A673 (cell line): Measurements from ENCODE around the gene CSTF1. TPM values are rescaled to one million over a fixed set of nuclear protein-coding genes. Genes with fewer than 3 reads are reported as not detected.

Experiments
- BruUV-seq: library from RNA; stranded (reverse); fragments of 400-500 nt; replicated peaks from 2 replicates; lab custom pipeline; 2021; lab: Mats Ljungman, UMichigan
- CTCF ChIA-PET: fragments of 300-600 bp; sonication (Branson Sonifier 250); formaldehyde crosslinking; loops from one replicate; lab custom pipeline; 2022; ENCODE audit warnings: antibody characterized with exemption; lab: Charles Lee
- POLR2A ChIA-PET: fragments of 300-600 bp; sonication (Branson Sonifier 250); formaldehyde crosslinking; loops from one replicate; lab custom pipeline; 2022; ENCODE audit warnings: antibody characterized with exemption; ENCODE audit not compliant: low non-redundant PET; lab: Charles Lee
- DNase-seq: peaks from one replicate; pipeline ENCODE4 v3.0.0-alpha.2; 2015; ENCODE audit warnings: low spot score
- H3K27ac ChIP-seq: fragments of 200-600 bp; sonication (generic); 2 replicates; pipeline ENCODE4 v1.5.1; 2016; ENCODE audit warnings: mixed run types, low read depth, mild to moderate bottlenecking, mixed read lengths, antibody characterized with exemption, low read length; ENCODE audit not compliant: poor library complexity, severe bottlenecking
- H3K27me3 ChIP-seq: fragments of 200-600 bp; sonication (generic); replicated peaks from 2 replicates; pipeline ENCODE4 v1.6.1; 2017; ENCODE audit warnings: mixed run types, low read depth, mild to moderate bottlenecking, mixed read lengths, antibody characterized with exemption, low read length; ENCODE audit not compliant: insufficient read depth, poor library complexity
- H3K36me3 ChIP-seq: fragments of 200-600 bp; sonication (generic); 2 replicates; pipeline ENCODE4 v1.6.1; 2016; ENCODE audit warnings: mixed run types, mild to moderate bottlenecking, mixed read lengths, antibody characterized with exemption, low read length; ENCODE audit not compliant: insufficient read depth, poor library complexity, severe bottlenecking
- H3K4me1 ChIP-seq: fragments of 200-600 bp; sonication (generic); 2 replicates; pipeline ENCODE4 v1.6.1; 2017; ENCODE audit warnings: mixed run types, mild to moderate bottlenecking, mixed read lengths, antibody characterized with exemption, low read length; ENCODE audit not compliant: insufficient read depth, poor library complexity, severe bottlenecking
- H3K4me3 ChIP-seq: fragments of 200-600 bp; sonication (generic); 2 replicates; pipeline ENCODE4 v1.5.1; 2016; ENCODE audit warnings: low read depth, mixed run types, mild to moderate bottlenecking, mixed read lengths, low read length; ENCODE audit not compliant: poor library complexity, severe bottlenecking
- H3K9me3 ChIP-seq: fragments of 200-600 bp; sonication (generic); 2 replicates; pipeline ENCODE4 v1.6.1; 2016; ENCODE audit warnings: mixed run types, low read depth, mild to moderate bottlenecking, mixed read lengths, antibody characterized with exemption, low read length; ENCODE audit not compliant: poor library complexity, severe bottlenecking
- CTCF ChIP-seq: fragments of 300-800, 200-600 bp; sonication (generic); conservative IDR thresholded peaks from 2 replicates; pipeline ENCODE4 v1.5.1; 2017; ENCODE audit warnings: low read depth, mild to moderate bottlenecking, antibody characterized with exemption, low read length, moderate library complexity, mixed read lengths
- EZH2 ChIP-seq: fragments of 200-600 bp; sonication (generic); IDR thresholded peaks from 2 replicates; pipeline ENCODE4 v1.6.1; 2017; ENCODE audit warnings: borderline replicate concordance, low read depth, mild to moderate bottlenecking, mixed read lengths, antibody characterized with exemption, low read length; ENCODE audit not compliant: poor library complexity, severe bottlenecking
- intact Hi-C: fragments of 100-400 bp; cut with micrococcal nuclease; formaldehyde crosslinking; loops from one replicate; pipeline ENCODE4 v1.10.0; 2022; ENCODE audit not compliant: unreplicated experiment
- total RNA-seq: library from RNA; stranded (reverse); gene quantifications from 2 replicates; pipeline ENCODE4 v1.2.3, GENCODE V29; 2021

CSTF1 gene
- total RNA-seq, 1 experiment from 2014 or later, result 58.2 TPM

- ChIA-PET CTCF (no interaction called here), POLR2A (no interaction called here)
- no peaks in the 10 kb centered on the region for H3K27me3 ChIP-seq
- DNase-seq, result no peak
- no TSS peak for BruUV-seq
- H3K4me3 ChIP-seq, result no peak overlapping the region
- no peaks in the 10 kb centered on the region for H3K36me3 ChIP-seq
- H3K4me1 ChIP-seq, result peaks cover 8% of the 10 kb centered on the region
- TF ChIP-seq EZH2 (no peak), CTCF (no peak)
- intact Hi-C loops, result no loop called here
- H3K9me3 ChIP-seq, result no peaks in the 10 kb centered on the region
- no peak overlapping the region for H3K27ac ChIP-seq
Measured at GRCh38 chr20:56426926-56427325, 34.5 kb downstream of the CSTF1 start.

GRCh38 chr20:56427797-56428196 is 35.4 kb downstream of the CSTF1 start:
- CTCF ChIA-PET, result no interaction called here
- Histone ChIP-seq H3K36me3 (no peaks in the 10 kb centered on the region), H3K4me3 (no peak overlapping the region), H3K4me1 (peaks cover under 1% of the 10 kb centered on the region), H3K9me3 (no peaks in the 10 kb centered on the region), H3K27me3 (no peaks in the 10 kb centered on the region), H3K27ac (no peak overlapping the region)
- intact Hi-C loops, result no loop called here
- no TSS peak for BruUV-seq
- no peak for TF ChIP-seq EZH2
- DNase-seq, result no peak
- POLR2A ChIA-PET, result no interaction called here

- ChIA-PET POLR2A (no interaction called here), CTCF (no interaction called here)
- intact Hi-C loops, result no loop called here
- H3K27me3 ChIP-seq, result no peaks in the 10 kb centered on the region
- DNase-seq, result no peak
- no TSS peak for BruUV-seq
- H3K9me3 ChIP-seq, result no peaks in the 10 kb centered on the region
- H3K27ac ChIP-seq, result no peak overlapping the region
- H3K4me1 ChIP-seq, result no peaks in the 10 kb centered on the region
- H3K4me3 ChIP-seq, result no peak overlapping the region
- H3K36me3 ChIP-seq, result no peaks in the 10 kb centered on the region
- TF ChIP-seq EZH2 (no peak), CTCF (no peak)
Measured at GRCh38 chr20:56428410-56428809, 36.0 kb downstream of the CSTF1 start.

GRCh38 chr20:56428881-56429280 is 36.4 kb downstream of the CSTF1 start:
- H3K9me3 ChIP-seq, result no peaks in the 10 kb centered on the region
- no peaks in the 10 kb centered on the region for H3K4me1 ChIP-seq
- DNase-seq, result no peak
- H3K4me3 ChIP-seq, result no peak overlapping the region
- intact Hi-C loops, result no loop called here
- no peaks in the 10 kb centered on the region for H3K27me3 ChIP-seq
- BruUV-seq, result no TSS peak
- TF ChIP-seq CTCF, result no peak
- TF ChIP-seq EZH2, result no peak
- no peaks in the 10 kb centered on the region for H3K36me3 ChIP-seq
- ChIA-PET CTCF (no interaction called here), POLR2A (no interaction called here)
- no peak overlapping the region for H3K27ac ChIP-seq
